NOMO-1 treated with DMSO at 0.1 percent for 48 hours (cell line): ENCODE results near the gene GPT2.

Source experiments
- DNase-seq: peaks from one replicate; lab custom pipeline; 2025; ENCODE audit not compliant: unreplicated experiment; lab: John Stamatoyannopoulos, UW

Gene GPT2

GRCh38 chr16:46895399-46896313 lies 11.5 kb downstream of the GPT2 start:
- DNase-seq, result no peak

- DNase-seq, result no peak
Observed at GRCh38 chr16:46896314-46896968, 12.3 kb downstream of the GPT2 start.

DNA sequence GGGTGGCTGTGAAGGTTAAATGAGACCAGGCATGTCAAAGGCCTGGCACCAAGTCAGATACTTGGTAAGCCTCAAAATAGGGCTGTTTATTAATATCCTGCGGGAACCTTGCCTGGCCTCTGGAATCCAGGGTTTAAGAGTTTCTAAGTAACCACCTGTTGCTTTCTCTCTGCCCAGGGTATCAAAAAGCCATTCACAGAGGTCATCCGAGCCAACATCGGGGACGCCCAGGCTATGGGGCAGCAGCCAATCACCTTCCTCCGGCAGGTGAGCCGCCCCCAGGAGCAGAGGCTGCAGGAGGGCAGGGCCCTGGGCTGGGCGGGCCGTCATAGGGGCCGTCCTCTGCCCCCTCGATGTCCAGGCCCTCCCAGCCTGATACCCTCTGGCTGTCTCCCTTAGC lies 13.3 kb downstream of the GPT2 start:
- no peak for DNase-seq

DNA sequence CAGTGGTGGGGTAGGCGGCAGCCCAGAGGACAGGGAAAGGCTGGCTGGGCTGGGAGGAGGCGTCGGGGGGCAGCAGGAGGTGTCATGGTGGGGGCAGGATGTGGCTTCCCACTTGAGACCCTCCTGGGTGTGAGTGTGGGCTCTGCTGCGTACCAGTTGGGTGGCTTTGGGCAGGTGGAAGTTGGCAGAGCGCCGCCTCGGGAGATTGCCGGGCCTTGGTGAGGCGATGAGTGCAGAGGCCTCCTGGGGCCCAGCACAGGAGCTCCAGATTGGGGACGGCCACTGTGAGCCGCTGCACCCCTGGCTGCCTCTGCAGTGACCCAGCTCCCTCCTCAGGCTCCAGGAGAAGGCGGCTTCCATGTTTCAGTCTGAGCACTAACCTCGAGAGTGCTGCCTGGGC lies 13.8 kb downstream of the GPT2 start:
- no peak for DNase-seq

- DNase-seq, result no peak
Observed at GRCh38 chr16:46899443-46900143, 15.4 kb downstream of the GPT2 start.

DNA sequence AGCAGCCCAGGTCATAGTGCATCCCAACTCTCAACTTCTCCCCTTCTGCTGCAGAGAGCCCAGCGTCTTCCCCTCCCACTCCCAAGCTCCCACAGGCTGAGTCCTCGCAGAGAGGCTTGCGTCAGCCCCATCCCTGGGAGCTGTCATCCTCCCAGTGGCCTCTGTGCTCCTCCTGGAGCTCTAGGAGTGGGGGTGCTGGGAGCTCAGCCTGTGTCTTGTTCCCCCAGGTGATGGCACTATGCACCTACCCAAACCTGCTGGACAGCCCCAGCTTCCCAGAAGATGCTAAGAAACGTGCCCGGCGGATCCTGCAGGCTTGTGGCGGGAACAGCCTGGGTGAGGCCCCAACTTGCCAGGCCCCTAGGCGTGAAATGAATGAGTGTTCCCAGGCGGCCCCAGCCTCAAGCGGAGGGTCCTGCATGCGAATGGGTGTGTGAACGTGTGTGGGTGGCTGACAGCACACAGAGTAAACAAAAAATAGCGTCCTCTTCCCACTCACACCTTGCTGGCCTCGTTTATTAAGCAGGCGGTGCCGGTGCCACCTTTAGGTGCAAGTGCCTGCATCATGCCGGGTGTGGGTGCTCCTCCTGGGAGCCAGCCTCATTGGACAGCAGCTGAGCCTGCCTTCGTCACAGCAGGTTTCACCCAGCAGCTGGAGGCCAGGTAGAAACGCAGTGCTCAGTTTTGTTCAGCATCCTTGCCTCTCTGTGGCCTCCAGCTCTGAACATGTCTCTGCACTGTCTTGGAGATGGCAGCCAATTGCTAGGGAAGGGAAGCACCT lies 16.5 kb downstream of the GPT2 start:
- DNase-seq, result no peak

- no peak for DNase-seq
Observed at GRCh38 chr16:46901709-46902108, 17.5 kb downstream of the GPT2 start.

DNA sequence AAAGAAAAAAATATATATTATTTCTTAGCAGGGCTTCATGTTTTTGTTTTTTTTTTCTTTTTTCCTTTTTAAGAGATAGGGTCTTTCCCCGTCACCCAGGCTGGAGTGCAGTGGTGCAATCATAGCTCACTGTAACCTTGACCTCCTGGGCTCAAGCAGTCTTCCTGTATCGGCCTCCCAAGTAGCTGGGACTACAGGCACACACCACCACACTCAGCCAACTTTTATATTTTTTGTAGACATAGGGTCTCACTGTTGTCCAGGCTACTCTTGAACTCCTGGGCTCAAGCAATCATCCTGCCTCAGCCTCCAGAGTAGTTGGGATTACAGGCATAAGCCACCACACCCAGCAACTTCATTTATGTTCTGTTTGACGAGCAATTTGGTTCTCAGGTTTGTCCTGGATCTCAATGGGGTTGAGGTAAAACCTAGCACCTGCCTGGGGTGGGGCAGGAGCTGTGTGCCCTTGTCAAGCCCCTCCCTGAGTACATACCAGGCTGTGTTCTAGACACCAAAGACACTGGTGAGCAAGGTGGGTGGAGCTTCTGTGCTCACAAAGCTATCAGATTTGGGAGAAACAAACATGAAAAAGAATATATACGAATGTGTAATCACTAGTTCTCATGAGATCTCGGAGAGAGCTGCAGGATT lies 19.2 kb downstream of the GPT2 start:
- DNase-seq, result no peak

DNA sequence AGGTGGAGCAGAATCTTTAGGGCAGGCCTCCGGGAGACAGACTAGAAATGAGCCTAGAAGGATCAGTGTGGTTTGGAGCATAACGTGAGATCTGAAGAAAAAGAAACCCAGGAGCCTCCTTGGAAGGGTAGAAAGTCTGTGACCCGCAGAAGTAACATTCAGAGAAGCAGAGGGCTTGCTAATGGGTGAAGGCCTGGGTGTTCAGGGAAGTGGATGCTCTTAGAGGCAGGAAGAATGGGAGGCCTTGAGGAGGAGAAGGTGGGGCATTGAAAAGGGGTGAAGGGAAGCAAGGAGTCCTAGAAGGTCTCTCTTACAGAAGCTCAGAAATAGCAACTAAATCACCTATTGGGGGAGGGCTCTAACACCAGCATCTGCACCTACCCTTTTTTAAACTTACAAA lies 20.3 kb downstream of the GPT2 start:
- DNase-seq, result no peak

DNA sequence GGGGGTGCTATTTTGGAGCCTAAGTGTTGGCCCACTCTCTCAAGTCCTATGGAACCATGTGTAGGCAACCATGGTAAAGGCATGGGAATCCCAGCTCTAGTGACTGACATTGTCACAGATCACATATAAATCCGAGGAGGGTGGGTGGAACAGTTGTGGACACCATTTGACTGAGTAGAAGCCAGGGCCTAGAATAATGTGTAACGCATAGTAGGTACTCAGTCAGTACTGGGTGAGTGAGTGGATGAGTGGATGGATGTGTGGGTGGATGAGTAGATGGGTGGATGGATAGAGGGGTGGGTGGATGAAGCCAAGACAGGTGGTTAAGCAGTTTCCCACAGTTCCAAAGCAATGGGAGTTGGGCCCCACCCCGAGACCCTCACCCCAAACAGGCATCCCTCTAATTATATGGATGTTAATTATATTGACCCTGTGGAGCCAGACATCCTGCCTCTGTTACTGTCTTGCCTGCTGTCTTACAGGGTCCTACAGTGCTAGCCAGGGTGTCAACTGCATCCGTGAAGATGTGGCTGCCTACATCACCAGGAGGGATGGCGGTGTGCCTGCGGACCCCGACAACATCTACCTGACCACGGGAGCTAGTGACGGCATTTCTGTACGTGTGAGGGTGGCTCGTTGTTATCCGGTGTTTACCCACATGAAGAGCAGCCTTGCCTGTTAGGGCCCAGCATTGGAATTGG lies 22.3 kb downstream of the GPT2 start:
- DNase-seq, result no peak

- DNase-seq, result no peak
Observed at GRCh38 chr16:46907061-46907774, 23.1 kb downstream of the GPT2 start.

DNA sequence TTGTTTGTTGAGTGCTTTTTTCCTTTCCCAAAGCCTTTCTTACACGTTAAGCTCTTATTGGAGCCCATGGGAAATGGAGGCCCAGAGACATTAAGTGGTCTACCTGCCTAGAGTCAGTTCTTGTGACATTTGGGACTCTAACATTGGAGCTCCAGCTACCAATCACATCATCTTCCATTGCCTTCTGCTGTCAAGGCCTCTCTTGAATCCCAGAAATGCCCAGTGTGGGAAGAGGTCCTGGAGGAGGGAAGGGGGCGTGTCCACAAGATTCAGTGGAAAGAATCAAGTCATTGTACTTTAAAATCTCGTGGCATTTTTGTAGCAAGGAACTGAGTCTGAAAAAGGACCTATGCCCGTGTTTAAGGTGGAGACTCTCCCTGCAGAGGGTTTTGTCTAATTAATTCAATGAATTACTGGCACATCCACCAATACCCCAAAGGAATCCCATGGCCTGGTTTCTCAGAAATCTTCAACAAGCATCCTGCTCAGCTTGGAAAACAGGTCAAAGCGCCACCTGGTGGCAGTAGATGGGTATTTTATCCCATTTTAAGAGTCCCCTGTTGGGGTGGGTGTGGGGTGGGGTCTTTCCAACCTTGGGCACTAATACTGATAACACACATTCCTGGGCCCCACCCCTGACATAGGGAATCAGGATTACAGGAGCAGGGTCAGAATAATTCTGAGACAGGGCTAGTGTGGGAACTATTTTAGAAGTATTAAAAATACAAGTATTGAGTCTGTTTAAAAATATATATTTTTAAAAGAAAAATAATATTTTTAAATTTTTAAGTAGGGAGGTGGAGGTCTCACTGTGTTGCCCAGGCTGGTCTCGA lies 24.6 kb downstream of the GPT2 start:
- no peak for DNase-seq

DNA sequence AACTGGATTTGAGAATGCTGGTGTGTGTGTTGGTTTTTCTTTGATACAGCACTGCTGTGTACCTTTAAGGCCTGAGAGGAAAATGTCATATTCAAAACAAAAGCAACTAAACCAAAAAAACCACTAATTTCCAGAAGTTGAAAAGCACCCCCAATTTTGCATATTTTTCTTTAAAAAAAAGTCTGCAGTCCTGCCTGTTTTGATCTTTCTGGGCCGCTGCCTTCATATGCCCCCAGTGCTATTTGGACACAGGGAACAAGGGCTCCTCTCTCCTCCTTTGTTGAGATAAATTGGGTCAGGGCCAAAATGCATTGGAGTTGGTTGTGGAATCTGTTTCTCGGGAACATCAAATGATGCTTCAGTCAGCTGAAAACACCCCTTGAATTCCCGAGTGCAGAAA lies 26.9 kb downstream of the GPT2 start:
- no peak for DNase-seq

GRCh38 chr16:46911650-46912049 lies 27.5 kb downstream of the GPT2 start:
- DNase-seq, result no peak

- DNase-seq, result no peak
Observed at GRCh38 chr16:46914556-46915201, 30.5 kb downstream of the GPT2 start.

- no peak for DNase-seq
Observed at GRCh38 chr16:46915483-46916025, 31.4 kb downstream of the GPT2 start.

DNA sequence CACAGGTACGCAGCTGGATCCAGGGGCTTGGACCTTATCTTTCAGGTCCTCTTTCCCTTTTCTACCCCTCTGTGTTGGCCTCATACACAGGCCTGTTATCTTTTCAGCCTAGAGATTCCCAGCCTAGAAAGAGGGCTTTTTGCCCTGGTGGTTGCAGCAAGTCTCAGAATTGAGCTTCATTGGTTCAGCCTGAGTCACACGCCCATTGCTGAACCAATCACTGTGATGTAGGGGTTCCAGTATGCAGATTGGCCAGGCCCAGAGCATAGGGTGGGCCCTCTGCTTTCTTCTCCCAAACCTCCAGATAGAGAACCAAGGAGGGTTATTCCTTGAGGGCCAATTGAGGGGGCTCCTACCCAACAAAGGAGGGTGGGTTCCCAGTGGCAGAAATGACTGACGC lies 32.8 kb downstream of the GPT2 start:
- DNase-seq, result no peak

DNA sequence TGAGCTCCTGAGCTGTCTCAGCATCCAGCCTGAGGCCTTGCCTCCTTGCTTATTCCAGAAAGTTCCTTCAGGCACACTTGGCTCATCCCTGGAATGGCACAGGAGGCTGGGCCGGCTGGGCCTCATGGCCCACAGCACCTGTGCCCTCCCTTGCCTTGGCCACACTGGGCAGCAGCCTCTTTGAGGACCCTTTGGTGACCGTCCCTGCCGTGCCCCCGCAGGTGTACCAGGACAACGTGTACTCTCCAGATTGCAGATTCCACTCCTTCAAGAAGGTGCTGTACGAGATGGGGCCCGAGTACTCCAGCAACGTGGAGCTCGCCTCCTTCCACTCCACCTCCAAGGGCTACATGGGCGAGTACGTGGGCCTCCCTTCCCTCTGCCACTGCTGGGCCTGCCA lies 34.2 kb downstream of the GPT2 start:
- no peak for DNase-seq
